HCT116 (cell line): ENCODE results near the gene RPL6.

ENCODE experiments used
- CBX3 ChIP-seq: IDR thresholded peaks from 2 replicates; pipeline ENCODE4 v1.6.1; 2012; ENCODE audit warnings: low read depth
- CEBPB ChIP-seq: IDR thresholded peaks from 2 replicates; pipeline ENCODE4 v1.6.1; 2012; ENCODE audit warnings: low read depth
- CTCF ChIP-seq, 3 experiments: fragments of 200-600 bp in 1 of 3; sonication (generic) in 1 of 3; IDR thresholded peaks in 2 of 3; conservative IDR thresholded peaks in 1 of 3; 2 replicates each; pipeline ENCODE4 v1.5.1; 2012 to 2017; ENCODE audit warnings: low read depth in 2 of 3, low read length in 2 of 3, antibody characterized with exemption in 1 of 3, borderline replicate concordance in 1 of 3, control low read depth in 1 of 3, mild to moderate bottlenecking in 1 of 3, mixed read lengths in 1 of 3, mixed run types in 1 of 3, moderate library complexity in 1 of 3; ENCODE audit not compliant: insufficient read depth in 1 of 3
- ELF1 ChIP-seq: IDR thresholded peaks from 2 replicates; pipeline ENCODE4 v1.6.1; 2012; ENCODE audit warnings: low read depth, borderline replicate concordance
- EZH2 ChIP-seq: fragments of 200-600 bp; sonication (generic); IDR thresholded peaks from 2 replicates; pipeline ENCODE4 v1.6.1; 2017; ENCODE audit warnings: antibody characterized with exemption, mixed run types
- EZH2phosphoT487 ChIP-seq: fragments of 200-600 bp; IDR thresholded peaks from 2 replicates; pipeline ENCODE4 v1.6.1; 2018; ENCODE audit warnings: antibody characterized with exemption, borderline replicate concordance
- JUND ChIP-seq: IDR thresholded peaks from 2 replicates; pipeline ENCODE4 v1.6.1; 2012
- POLR2A ChIP-seq: IDR thresholded peaks from 2 replicates; pipeline ENCODE4 v1.7.0; 2011; ENCODE audit warnings: borderline replicate concordance; ENCODE audit not compliant: insufficient read depth, insufficient read length; ENCODE audit errors: extremely low read depth
- POLR2AphosphoS5 ChIP-seq: IDR thresholded peaks from 2 replicates; pipeline ENCODE4 v1.6.1; 2011; ENCODE audit warnings: mild to moderate bottlenecking, low read depth, low read length, moderate library complexity
- RAD21 ChIP-seq: IDR thresholded peaks from 2 replicates; pipeline ENCODE4 v1.6.1; 2012; ENCODE audit warnings: low read depth, mild to moderate bottlenecking
- REST ChIP-seq: IDR thresholded peaks from 2 replicates; pipeline ENCODE4 v1.6.1; 2012; ENCODE audit warnings: low read depth
- SRF ChIP-seq: IDR thresholded peaks from 2 replicates; pipeline ENCODE4 v1.6.1; 2012; ENCODE audit warnings: low read depth
- TF ChIP-seq, protein P1 (sequence below): IDR thresholded peaks from 2 replicates; pipeline ENCODE4 v1.6.1; 2012

GRCh38 chr12:112446008-112446725 is 36.8 kb upstream of the RPL6 start:
- TF ChIP-seq EZH2 (no peak), CTCF (IDR thresholded peaks at IDR 0.05 in 2 of 3, conservative IDR thresholded peaks at IDR 0.05 in 1 of 3; ENCODE audit: borderline replicate concordance in 1 of 3, insufficient read depth in 1 of 3, low read depth in 2 of 3, low read length in 2 of 3) (no peak), POLR2A (no peak), CEBPB (no peak), CBX3 (no peak), REST (no peak), EZH2phosphoT487 (no peak), RAD21 (no peak), POLR2AphosphoS5 (no peak), JUND (no peak), SRF (no peak), ELF1 (no peak)
- TF ChIP-seq, protein P1, sequence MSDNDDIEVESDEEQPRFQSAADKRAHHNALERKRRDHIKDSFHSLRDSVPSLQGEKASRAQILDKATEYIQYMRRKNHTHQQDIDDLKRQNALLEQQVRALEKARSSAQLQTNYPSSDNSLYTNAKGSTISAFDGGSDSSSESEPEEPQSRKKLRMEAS = no peak
